Effector memory CD8-positive, alpha-beta T cell (primary cell): Measurements from ENCODE around the gene SLC46A1.

Experiments used
- ATAC-seq: fragments of 150-1000 bp; cut with Tn5 transposase; replicated peaks from 2 replicates; pipeline ENCODE4 v1.10.0; 2021; ENCODE audit warnings: mild to moderate bottlenecking, moderate library complexity
- DNase-seq, 3 experiments: peaks; one replicate each; pipeline ENCODE4 v3.0.0; 2021
- H3K27ac Mint-ChIP-seq, 2 donors: one replicate each; pipeline ENCODE4 v1.8.0; 2022; ENCODE audit warnings: mild to moderate bottlenecking in 2 of 2, mixed read lengths in 2 of 2, moderate library complexity in 2 of 2
- H3K27me3 Mint-ChIP-seq, 2 donors: one replicate each; pipeline ENCODE4 v1.8.0; 2022; ENCODE audit warnings: mixed read lengths in 2 of 2
- H3K36me3 Mint-ChIP-seq: one replicate; pipeline ENCODE4 v1.8.0; 2022; ENCODE audit warnings: mild to moderate bottlenecking, moderate library complexity, mixed read lengths; ENCODE audit not compliant: insufficient read depth
- H3K4me1 Mint-ChIP-seq, 2 donors: one replicate each; pipeline ENCODE4 v1.8.0; 2022; ENCODE audit warnings: low read depth in 2 of 2, mixed read lengths in 2 of 2
- H3K4me3 Mint-ChIP-seq, 2 donors: one replicate each; pipeline ENCODE4 v1.8.0; 2022; ENCODE audit warnings: mild to moderate bottlenecking in 2 of 2, mixed read lengths in 2 of 2, moderate library complexity in 2 of 2
- H3K9me3 Mint-ChIP-seq, 2 donors: one replicate each; pipeline ENCODE4 v1.8.0; 2022; ENCODE audit warnings: mixed read lengths in 2 of 2

SLC46A1 gene

GRCh38 chr17:28386391-28386790 lies 19.6 kb downstream of the SLC46A1 start:
- Mint-ChIP-seq H3K4me3 (no peak overlapping the region), H3K27ac (no peak overlapping the region), H3K9me3 (no peaks in the 10 kb centered on the region)

GRCh38 chr17:28385406-28385805 lies 20.6 kb downstream of the SLC46A1 start:
- no peaks in the 10 kb centered on the region for H3K9me3 Mint-ChIP-seq
- H3K4me1 Mint-ChIP-seq = peaks cover 13 to 16% of the 10 kb centered on the region in 2 donors
- peaks cover 18% of the 10 kb centered on the region for H3K36me3 Mint-ChIP-seq
- ATAC-seq (no peak), DNase-seq (no peak)
- peak overlapping the region in 1 of 2 donors; percentile 46 for H3K27ac Mint-ChIP-seq
- H3K27me3 Mint-ChIP-seq = no peaks in the 10 kb centered on the region
- H3K4me3 Mint-ChIP-seq = peak overlapping the region; percentile 84 to 94

More at GRCh38 chr17:28386391-28386790, 19.6 kb downstream of the SLC46A1 start:
- Mint-ChIP-seq H3K36me3 (peaks cover 28% of the 10 kb centered on the region), H3K27me3 (no peaks in the 10 kb centered on the region), H3K4me1 (peaks cover 11 to 15% of the 10 kb centered on the region in 2 donors)
- ATAC-seq (no peak), DNase-seq (no peak)

- Mint-ChIP-seq H3K4me1 (peaks cover 17 to 18% of the 10 kb centered on the region in 2 donors), H3K9me3 (no peaks in the 10 kb centered on the region), H3K27me3 (no peaks in the 10 kb centered on the region), H3K4me3 (peak overlapping the region; percentile 84 to 94), H3K36me3 (peaks cover 14% of the 10 kb centered on the region), H3K27ac (peak overlapping the region; percentile 51 to 76)
- DNase-seq (no peak), ATAC-seq (peak; percentile 9)
Measured at GRCh38 chr17:28385037-28385400, 21.0 kb downstream of the SLC46A1 start.

GRCh38 chr17:28384281-28385036 lies 21.6 kb downstream of the SLC46A1 start:
- peaks cover 8% of the 10 kb centered on the region for H3K36me3 Mint-ChIP-seq
- ATAC-seq = peak; percentile 95
- H3K27ac Mint-ChIP-seq = peak overlapping the region; percentile 51 to 76
- peak; percentile 37 to 41 (median 40) for DNase-seq
- H3K27me3 Mint-ChIP-seq = no peaks in the 10 kb centered on the region
- peak overlapping the region; percentile 84 to 94 for H3K4me3 Mint-ChIP-seq
- H3K9me3 Mint-ChIP-seq = no peaks in the 10 kb centered on the region
- peaks cover 18% of the 10 kb centered on the region in 2 donors for H3K4me1 Mint-ChIP-seq

GRCh38 chr17:28381141-28381825 lies 24.7 kb downstream of the SLC46A1 start:
- Mint-ChIP-seq H3K9me3 (no peaks in the 10 kb centered on the region), H3K36me3 (peaks cover 4% of the 10 kb centered on the region), H3K27ac (no peak overlapping the region), H3K4me1 (peaks cover 18 to 23% of the 10 kb centered on the region in 2 donors), H3K27me3 (no peaks in the 10 kb centered on the region), H3K4me3 (peak overlapping the region in 1 of 2 donors; percentile 3)
- no peak for ATAC-seq
- DNase-seq = no peak

GRCh38 chr17:28379814-28380801 lies 25.9 kb downstream of the SLC46A1 start:
- Mint-ChIP-seq H3K27me3 (no peaks in the 10 kb centered on the region), H3K9me3 (no peaks in the 10 kb centered on the region), H3K36me3 (no peaks in the 10 kb centered on the region), H3K4me1 (peaks cover 16 to 18% of the 10 kb centered on the region in 2 donors), H3K4me3 (no peak overlapping the region), H3K27ac (no peak overlapping the region)
- ATAC-seq (no peak), DNase-seq (no peak)

GRCh38 chr17:28372945-28373274 lies 33.1 kb downstream of the SLC46A1 start:
- peak overlapping the region; percentile 89 to 94 for H3K27ac Mint-ChIP-seq
- DNase-seq = no peak
- no peaks in the 10 kb centered on the region for H3K27me3 Mint-ChIP-seq
- peak overlapping the region; percentile 94 to 96 for H3K4me3 Mint-ChIP-seq
- H3K36me3 Mint-ChIP-seq = peaks cover 7% of the 10 kb centered on the region
- ATAC-seq = no peak
- no peaks in the 10 kb centered on the region for H3K9me3 Mint-ChIP-seq
- peaks cover 16 to 19% of the 10 kb centered on the region in 2 donors for H3K4me1 Mint-ChIP-seq

GRCh38 chr17:28372203-28372944 lies 33.6 kb downstream of the SLC46A1 start:
- no peaks in the 10 kb centered on the region for H3K27me3 Mint-ChIP-seq

GRCh38 chr17:28371245-28372202 lies 34.5 kb downstream of the SLC46A1 start, which contains the start of gene SARM1:
Gene SARM1, plus strand, starts transcription at chr17:28371694. Its CDS starts 339 bp downstream, at chr17:28372033.
- no peaks in the 10 kb centered on the region for H3K27me3 Mint-ChIP-seq
- peak; percentile 85 for ATAC-seq
- peaks cover 16 to 19% of the 10 kb centered on the region in 2 donors for H3K4me1 Mint-ChIP-seq
- no peaks in the 10 kb centered on the region for H3K9me3 Mint-ChIP-seq
- H3K36me3 Mint-ChIP-seq = peaks cover 11% of the 10 kb centered on the region
- peak within 1 kb of the TSS; percentile 94 to 99 for H3K27ac Mint-ChIP-seq
- peak within 1 kb of the TSS; percentile 94 to 96 for H3K4me3 Mint-ChIP-seq
- DNase-seq = peak; percentile 72 to 73 (median 73)

More at GRCh38 chr17:28372203-28372944, 33.6 kb downstream of the SLC46A1 start:
- Mint-ChIP-seq H3K4me1 (peaks cover 16 to 19% of the 10 kb centered on the region in 2 donors), H3K27ac (peak overlapping the region; percentile 94 to 99), H3K9me3 (no peaks in the 10 kb centered on the region), H3K36me3 (peaks cover 7% of the 10 kb centered on the region), H3K4me3 (peak overlapping the region; percentile 94 to 96)
- peak; percentile 0 for ATAC-seq
- peak in 1 of 3 experiments; percentile 9 for DNase-seq

GRCh38 chr17:28370744-28371103 lies 35.3 kb downstream of the SLC46A1 start:
- H3K4me1 Mint-ChIP-seq = peaks cover 16 to 19% of the 10 kb centered on the region in 2 donors
- DNase-seq (no peak), ATAC-seq (no peak)
- H3K27ac Mint-ChIP-seq = peak overlapping the region; percentile 94 to 99
- no peaks in the 10 kb centered on the region for H3K27me3 Mint-ChIP-seq
- peak overlapping the region; percentile 94 to 96 for H3K4me3 Mint-ChIP-seq
- peaks cover 11% of the 10 kb centered on the region for H3K36me3 Mint-ChIP-seq
- H3K9me3 Mint-ChIP-seq = no peaks in the 10 kb centered on the region

- Mint-ChIP-seq H3K27me3 (no peaks in the 10 kb centered on the region), H3K27ac (peak within 1 kb of the TSS; percentile 94 to 99), H3K36me3 (peaks cover 11% of the 10 kb centered on the region), H3K9me3 (no peaks in the 10 kb centered on the region), H3K4me1 (peaks cover 16 to 19% of the 10 kb centered on the region in 2 donors), H3K4me3 (peak within 1 kb of the TSS; percentile 94 to 96)
- no peak for DNase-seq
- no peak for ATAC-seq
Measured at GRCh38 chr17:28370035-28370743, 35.8 kb downstream of the SLC46A1 start, which contains the start of gene VTN. Gene VTN, minus strand, starts transcription at chr17:28370307. Its CDS starts 104 bp downstream, at chr17:28370203.
